Ovary (tissue), 3 donors: ENCODE results near the gene PDZRN3.

Experiments used
- EP300 ChIP-seq: sonication (generic); formaldehyde crosslinking; IDR thresholded peaks from one replicate; pipeline ENCODE4 v1.6.1; 2017; ENCODE audit warnings: antibody characterized with exemption
- TF ChIP-seq, protein P1 (sequence below), 3 donors: fragments of 450-650 bp in 2 of 3; fragments of 200-600 bp in 1 of 3; IDR thresholded peaks; one replicate each; pipeline versions ENCODE4 v1.5.1 to v1.8.0; 2016 to 2022; ENCODE audit warnings: antibody characterized with exemption in 3 of 3, mild to moderate bottlenecking in 1 of 3
- donor health status: DM: no; HTN: no; CAD: no.

DNA sequence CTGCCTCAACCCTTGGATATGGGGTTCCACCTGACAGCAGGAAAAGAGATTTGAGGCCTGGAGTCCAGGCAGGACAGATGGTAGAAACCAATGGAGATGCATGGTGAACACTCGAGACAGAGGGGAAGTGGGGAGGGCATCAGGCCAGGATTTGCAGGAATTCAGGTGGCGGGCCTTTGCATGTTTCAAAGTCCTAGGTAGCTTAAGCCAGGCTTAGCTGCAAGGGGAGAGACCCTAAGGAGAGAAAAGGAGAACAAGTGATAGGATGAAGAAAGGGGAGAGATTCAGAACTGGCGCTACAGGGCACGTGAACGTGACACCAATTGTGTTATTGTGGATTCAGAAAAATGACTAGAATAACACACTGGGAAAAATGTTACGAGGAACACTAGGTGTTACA lies 182.6 kb downstream of the PDZRN3 start:
- TF ChIP-seq, protein P1, sequence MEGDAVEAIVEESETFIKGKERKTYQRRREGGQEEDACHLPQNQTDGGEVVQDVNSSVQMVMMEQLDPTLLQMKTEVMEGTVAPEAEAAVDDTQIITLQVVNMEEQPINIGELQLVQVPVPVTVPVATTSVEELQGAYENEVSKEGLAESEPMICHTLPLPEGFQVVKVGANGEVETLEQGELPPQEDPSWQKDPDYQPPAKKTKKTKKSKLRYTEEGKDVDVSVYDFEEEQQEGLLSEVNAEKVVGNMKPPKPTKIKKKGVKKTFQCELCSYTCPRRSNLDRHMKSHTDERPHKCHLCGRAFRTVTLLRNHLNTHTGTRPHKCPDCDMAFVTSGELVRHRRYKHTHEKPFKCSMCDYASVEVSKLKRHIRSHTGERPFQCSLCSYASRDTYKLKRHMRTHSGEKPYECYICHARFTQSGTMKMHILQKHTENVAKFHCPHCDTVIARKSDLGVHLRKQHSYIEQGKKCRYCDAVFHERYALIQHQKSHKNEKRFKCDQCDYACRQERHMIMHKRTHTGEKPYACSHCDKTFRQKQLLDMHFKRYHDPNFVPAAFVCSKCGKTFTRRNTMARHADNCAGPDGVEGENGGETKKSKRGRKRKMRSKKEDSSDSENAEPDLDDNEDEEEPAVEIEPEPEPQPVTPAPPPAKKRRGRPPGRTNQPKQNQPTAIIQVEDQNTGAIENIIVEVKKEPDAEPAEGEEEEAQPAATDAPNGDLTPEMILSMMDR (IDR thresholded peaks at IDR 0.05) = no peak
- TF ChIP-seq EP300 = no peak
